ENCODE results near the gene SPATA46.

GRCh38 chr1:162365284-162366020, 11.2 kb downstream of the SPATA46 start:
- TF ChIP-seq CTCF (IDR thresholded peaks at IDR 0.05) (no peak), EZH2 (IDR thresholded peaks at IDR 0.05; ENCODE audit: borderline replicate concordance, insufficient read depth, low read depth, low read length, poor library complexity, severe bottlenecking) (no peak)

Measured in B cell (primary cell).